Loucy (cell line): Measurements from ENCODE around the gene EXOC5.
"Not testable (repeated sequence)": the region's sequence is repeated elsewhere in the genome, so short reads cannot be mapped to it uniquely, and the experiment has no call there.

ENCODE experiments used
- H2AFZ ChIP-seq: fragments of 200-600 bp; sonication (generic); 2 replicates; pipeline ENCODE4 v1.6.0; 2016; ENCODE audit warnings: antibody characterized with exemption, mild to moderate bottlenecking, low read length, moderate library complexity
- H3F3A ChIP-seq: fragments of 200-600 bp; 2 replicates; pipeline ENCODE4 v1.6.0; 2016; ENCODE audit warnings: antibody characterized with exemption, low read depth, mild to moderate bottlenecking
- H3K27me3 ChIP-seq: fragments of 200-600 bp; sonication (generic); 2 replicates; pipeline ENCODE4 v1.6.1; 2014; ENCODE audit warnings: low read length, mild to moderate bottlenecking; ENCODE audit not compliant: insufficient read depth, poor library complexity, severe bottlenecking
- H3K36me3 ChIP-seq: fragments of 200-600 bp; sonication (generic); 2 replicates; pipeline ENCODE4 v1.6.1; 2016; ENCODE audit warnings: low read length; ENCODE audit not compliant: insufficient read depth
- H3K4me1 ChIP-seq: fragments of 200-600 bp; sonication (generic); 2 replicates; pipeline ENCODE4 v1.5.1; 2014; ENCODE audit warnings: low read length, mild to moderate bottlenecking; ENCODE audit not compliant: insufficient read depth, poor library complexity, severe bottlenecking
- H3K4me2 ChIP-seq: fragments of 200-600 bp; sonication (generic); 2 replicates; pipeline ENCODE4 v1.6.0; 2014; ENCODE audit warnings: antibody characterized with exemption, low read length, low read depth, mild to moderate bottlenecking; ENCODE audit not compliant: poor library complexity, severe bottlenecking
- H3K4me3 ChIP-seq: fragments of 200-600 bp; sonication (generic); 2 replicates; pipeline ENCODE4 v1.5.1; 2014; ENCODE audit warnings: low read length, mild to moderate bottlenecking, mixed read lengths; ENCODE audit not compliant: poor library complexity, severe bottlenecking
- H3K79me2 ChIP-seq: fragments of 200-600 bp; sonication (generic); 2 replicates; pipeline ENCODE4 v1.6.1; 2014; ENCODE audit warnings: low read length; ENCODE audit not compliant: insufficient read depth
- H3K9ac ChIP-seq: fragments of 200-600 bp; sonication (generic); 2 replicates; pipeline ENCODE4 v1.6.0; 2014; ENCODE audit warnings: mild to moderate bottlenecking, low read depth, low read length, moderate library complexity; ENCODE audit not compliant: poor library complexity, severe bottlenecking
- H3K9me2 ChIP-seq: fragments of 200-600 bp; sonication (generic); replicated peaks from 2 replicates; pipeline ENCODE4 v1.6.1; 2016; ENCODE audit warnings: low read depth, low read length, mixed read lengths
- H3K9me3 ChIP-seq: fragments of 200-600 bp; sonication (generic); 2 replicates; pipeline ENCODE4 v1.6.1; 2014; ENCODE audit warnings: mild to moderate bottlenecking, antibody characterized with exemption, low read length, low read depth; ENCODE audit not compliant: insufficient read depth
- H4K20me1 ChIP-seq: fragments of 200-600 bp; sonication (generic); 2 replicates; pipeline ENCODE4 v1.6.0; 2014; ENCODE audit warnings: antibody characterized with exemption, low read length, mild to moderate bottlenecking; ENCODE audit not compliant: insufficient read depth, poor library complexity, severe bottlenecking
- CTCF ChIP-seq: fragments of 200-600 bp; sonication (generic); conservative IDR thresholded peaks from 2 replicates; pipeline ENCODE4 v1.5.1; 2014; ENCODE audit warnings: mild to moderate bottlenecking, antibody characterized with exemption, low read length
- EZH2phosphoT487 ChIP-seq: fragments of 200-600 bp; IDR thresholded peaks from 2 replicates; pipeline ENCODE4 v1.6.1; 2018; ENCODE audit warnings: antibody characterized with exemption, mild to moderate bottlenecking, moderate library complexity, borderline replicate concordance

The EXOC5 gene

DNA sequence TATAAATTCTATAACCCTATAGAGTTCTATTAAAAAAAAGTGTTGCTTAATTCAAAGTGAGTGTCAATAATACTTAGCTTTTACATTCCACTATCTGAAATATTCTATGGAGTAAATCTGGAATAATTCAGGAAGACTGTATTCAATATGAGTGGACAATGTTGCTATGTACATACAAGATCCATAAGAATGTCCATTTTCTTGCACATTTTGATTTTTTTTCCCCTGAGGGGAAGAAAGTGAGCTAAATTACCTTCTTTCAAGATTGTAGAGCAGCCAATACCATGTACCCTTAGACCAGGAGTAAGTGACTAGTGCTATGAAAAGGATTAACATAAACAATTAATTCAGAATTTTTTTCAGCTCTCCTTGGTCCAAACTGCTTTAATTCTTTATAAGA, 25.4 kb downstream of the EXOC5 start:
- no peaks in the 10 kb centered on the region for H3K4me1 ChIP-seq
- no peaks in the 10 kb centered on the region for H3K27me3 ChIP-seq
- TF ChIP-seq EZH2phosphoT487 (no peak), CTCF (no peak)
- no peak overlapping the region for H3K4me3 ChIP-seq
- H3K9me3 ChIP-seq: no peaks in the 10 kb centered on the region
- no peak overlapping the region for H3K4me2 ChIP-seq
- H3K36me3 ChIP-seq: peaks cover 49% of the 10 kb centered on the region; the same call in 1 of the 2 replicates
- H2AFZ ChIP-seq: no peak overlapping the region
- peaks cover 5% of the 10 kb centered on the region for H4K20me1 ChIP-seq
- H3K9me2 ChIP-seq: no peaks in the 10 kb centered on the region
- no peak overlapping the region for H3K9ac ChIP-seq
- no peaks in the 10 kb centered on the region for H3F3A ChIP-seq
- H3K79me2 ChIP-seq: no peaks in the 10 kb centered on the region; the same call in 1 of the 2 replicates

DNA sequence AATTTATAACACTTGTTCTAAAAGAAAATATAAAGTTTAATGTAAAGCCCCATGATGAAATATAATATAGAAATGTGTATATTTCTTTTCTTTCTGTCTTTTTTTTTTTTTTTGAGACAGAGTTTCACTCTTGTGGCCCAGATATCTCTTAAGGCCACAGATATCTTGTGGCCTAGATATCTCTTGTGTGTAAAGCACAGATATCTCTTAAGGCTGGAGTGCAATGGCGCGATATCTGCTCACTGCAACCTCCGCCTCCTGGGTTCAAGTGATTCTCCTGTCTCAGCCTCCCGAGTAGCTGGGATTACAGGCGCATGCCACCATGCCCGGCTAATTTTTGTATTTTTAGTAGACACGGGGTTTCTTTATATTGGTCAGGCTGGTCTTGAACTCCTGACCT, 28.6 kb downstream of the EXOC5 start:
- H3K4me3 ChIP-seq, H3K79me2 ChIP-seq, H3K9ac ChIP-seq: not testable (repeated sequence)

GRCh38 chr14:57232006-57232405, 36.7 kb downstream of the EXOC5 start:
- no peaks in the 10 kb centered on the region for H3K9me2 ChIP-seq
- no peak overlapping the region for H2AFZ ChIP-seq
- no peak overlapping the region for H3K4me2 ChIP-seq
- H3F3A ChIP-seq: 0 out of 2 replicates have a peak, but pooled peaks cover 3% of the 10 kb centered on the region
- no peak overlapping the region for H3K9ac ChIP-seq
- no peaks in the 10 kb centered on the region for H3K27me3 ChIP-seq
- TF ChIP-seq EZH2phosphoT487 (no peak), CTCF (no peak)
- H3K36me3 ChIP-seq: peaks cover 57% of the 10 kb centered on the region
- no peaks in the 10 kb centered on the region for H3K79me2 ChIP-seq
- H4K20me1 ChIP-seq: no peaks in the 10 kb centered on the region
- H3K9me3 ChIP-seq: no peaks in the 10 kb centered on the region
- H3K4me3 ChIP-seq: no peak overlapping the region
- peaks cover 4% of the 10 kb centered on the region for H3K4me1 ChIP-seq

More for the DNA sequence above, 28.6 kb downstream of the EXOC5 start:
- H3F3A ChIP-seq, H2AFZ ChIP-seq, H3K9me2 ChIP-seq, H3K9me3 ChIP-seq, H3K4me2 ChIP-seq, H3K27me3 ChIP-seq, H4K20me1 ChIP-seq, H3K4me1 ChIP-seq: not testable (repeated sequence)
- peaks cover 44% of the 10 kb centered on the region; the same call in 1 of the 2 replicates for H3K36me3 ChIP-seq

GRCh38 chr14:57228320-57228719, 40.4 kb downstream of the EXOC5 start:
- H3K4me1 ChIP-seq, H3K4me3 ChIP-seq, H3K79me2 ChIP-seq, H3K4me2 ChIP-seq, H3K9me3 ChIP-seq, H3K27me3 ChIP-seq, H3K9me2 ChIP-seq, H3F3A ChIP-seq, H4K20me1 ChIP-seq, H3K9ac ChIP-seq, H2AFZ ChIP-seq: not testable (repeated sequence)
- H3K36me3 ChIP-seq: peaks cover 55% of the 10 kb centered on the region
